HG03045 (cell line): ENCODE data around the gene RASSF1.

ENCODE experiments used
- ATAC-seq: cut with Tn5 transposase; IDR thresholded peaks from one replicate; pipeline ENCODE4 v1.9.1; 2021; ENCODE audit warnings: mild to moderate bottlenecking, moderate library complexity; ENCODE audit not compliant: unreplicated experiment

The RASSF1 gene

DNA sequence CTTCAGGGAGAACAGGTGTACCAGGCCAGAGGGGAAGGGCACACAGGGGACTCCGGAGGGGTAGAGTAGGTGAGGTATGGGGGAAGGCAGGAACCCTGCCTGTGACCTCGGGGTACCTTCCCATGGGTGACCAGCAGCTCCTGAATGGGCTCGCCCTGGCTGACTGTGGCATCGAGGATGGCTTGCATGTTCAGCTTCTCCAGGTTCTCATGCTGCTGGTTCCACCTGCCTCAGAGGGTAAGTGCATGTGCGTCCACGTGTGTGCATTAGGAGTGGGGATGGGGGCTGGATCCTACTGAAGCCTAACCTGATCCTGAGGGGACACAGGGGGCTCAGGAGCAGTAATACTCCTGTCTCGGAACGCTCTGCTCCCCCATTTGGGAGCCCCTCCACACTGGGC is 4.4 kb upstream of the RASSF1 start:
- no peak for ATAC-seq

DNA sequence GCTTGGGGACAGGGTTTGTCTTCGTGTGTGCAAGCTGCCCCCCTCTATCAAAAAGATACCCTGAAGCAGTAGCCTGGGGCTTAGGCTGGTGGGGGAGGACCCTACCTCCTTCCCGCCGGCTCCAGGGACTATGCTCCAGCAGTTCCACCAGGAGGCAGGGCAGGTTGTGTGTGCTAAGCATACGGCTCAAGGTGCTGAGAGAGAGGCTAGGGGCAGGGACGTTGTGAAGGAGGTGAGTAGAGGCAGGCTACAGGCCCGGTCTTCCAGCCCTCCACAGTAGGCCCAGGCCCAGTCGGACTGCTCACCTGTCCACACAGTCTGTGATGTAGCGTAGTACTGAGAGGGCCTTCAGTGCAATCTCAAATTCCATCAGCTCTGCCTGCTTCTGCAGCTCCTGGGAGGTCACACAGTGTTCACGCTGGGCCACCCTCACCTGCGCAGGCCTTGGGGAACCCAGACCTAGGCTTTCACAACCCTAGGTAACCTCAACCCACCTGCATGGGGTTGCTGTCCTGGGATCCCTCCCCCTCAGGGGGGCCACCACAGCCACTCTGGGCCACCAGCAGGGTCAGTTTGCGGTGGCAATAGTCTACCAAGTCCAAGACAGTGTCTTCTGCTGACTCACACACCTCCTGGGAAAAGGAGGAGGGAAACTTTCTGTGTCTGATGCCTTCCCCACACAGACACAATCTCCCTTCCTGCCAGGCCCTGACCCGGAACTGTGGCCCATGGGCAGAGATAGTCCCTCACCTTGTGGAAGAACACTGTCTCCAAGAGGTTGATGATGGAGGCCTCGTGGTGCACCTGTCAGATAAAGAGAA is 2.4 kb upstream of the RASSF1 start:
- ATAC-seq: no peak

GRCh38 chr3:50341996-50342650 is 1.5 kb upstream of the RASSF1 start:
- no peak for ATAC-seq

DNA sequence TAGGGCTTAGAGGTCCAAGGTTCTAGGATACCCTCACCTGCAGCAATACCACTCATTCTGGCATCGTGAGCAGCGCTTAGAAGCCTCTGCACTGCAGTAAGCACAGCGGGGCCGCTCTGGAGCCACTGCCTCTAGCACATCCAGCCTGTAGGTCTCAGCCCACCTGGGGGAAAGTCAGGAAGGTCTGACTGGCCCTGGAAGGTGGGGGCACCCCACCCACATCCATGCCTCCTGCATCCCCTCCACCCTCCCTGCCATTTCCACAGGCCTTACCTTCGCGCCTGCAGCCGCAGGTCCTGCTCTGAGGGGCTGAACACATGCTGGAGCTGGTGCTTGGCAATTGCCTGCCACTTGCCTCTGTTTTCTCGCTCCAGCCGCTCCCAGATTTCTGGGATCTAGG is 901 bp upstream of the RASSF1 start:
- ATAC-seq: no peak

DNA sequence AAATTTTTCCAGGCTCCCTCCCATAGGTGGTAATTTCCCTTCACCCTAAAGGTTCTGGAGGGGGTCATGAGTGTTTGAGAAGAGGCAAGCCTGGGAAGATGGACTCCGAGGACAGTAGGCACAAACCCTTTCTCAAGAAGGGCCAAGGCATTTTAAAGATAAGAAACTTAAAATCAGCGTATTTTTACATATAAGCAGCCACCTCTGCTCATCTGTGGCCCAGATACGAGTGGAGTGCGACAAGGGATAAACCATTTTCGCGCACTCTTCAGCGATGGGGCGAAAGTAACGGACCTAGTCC is 539 bp downstream of the RASSF1 start:
- ATAC-seq: no peak

DNA sequence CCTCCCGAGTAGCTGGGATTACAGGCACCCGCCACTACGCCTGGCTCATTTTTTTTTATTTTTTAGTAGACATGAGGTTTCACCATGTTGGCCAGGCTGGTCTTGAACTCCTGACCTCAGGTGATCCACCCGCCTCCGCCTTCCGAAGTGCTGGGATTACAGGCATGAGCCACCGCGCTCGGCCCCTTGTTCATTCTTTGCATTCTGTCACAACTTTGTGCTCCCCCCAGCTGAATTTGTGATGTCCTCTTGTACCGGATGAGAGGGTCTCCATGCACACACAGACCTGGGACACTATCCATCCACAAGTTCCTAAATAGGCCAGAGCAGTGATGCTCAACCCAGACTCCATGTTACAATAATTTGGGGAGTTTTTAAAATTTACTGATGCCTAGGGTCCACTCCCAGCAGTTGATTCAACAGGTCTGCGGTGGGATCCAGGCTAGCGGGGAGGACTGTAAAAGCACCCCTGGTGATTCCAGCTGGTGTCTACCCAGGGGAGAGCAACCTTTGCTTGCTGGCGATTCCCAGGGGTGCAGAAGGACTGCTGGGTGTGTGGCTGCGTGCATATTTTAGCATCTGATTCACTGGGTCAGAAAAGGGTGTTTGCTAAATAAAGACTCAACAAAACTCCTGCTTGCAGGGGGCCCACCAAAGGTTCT is 1.0 kb downstream of the RASSF1 start:
- no peak for ATAC-seq

- ATAC-seq: no peak
Measured at GRCh38 chr3:50338965-50339364, 1.7 kb downstream of the RASSF1 start.

GRCh38 chr3:50337175-50337861 is 3.3 kb downstream of the RASSF1 start:
- peak; percentile 79 for ATAC-seq

DNA sequence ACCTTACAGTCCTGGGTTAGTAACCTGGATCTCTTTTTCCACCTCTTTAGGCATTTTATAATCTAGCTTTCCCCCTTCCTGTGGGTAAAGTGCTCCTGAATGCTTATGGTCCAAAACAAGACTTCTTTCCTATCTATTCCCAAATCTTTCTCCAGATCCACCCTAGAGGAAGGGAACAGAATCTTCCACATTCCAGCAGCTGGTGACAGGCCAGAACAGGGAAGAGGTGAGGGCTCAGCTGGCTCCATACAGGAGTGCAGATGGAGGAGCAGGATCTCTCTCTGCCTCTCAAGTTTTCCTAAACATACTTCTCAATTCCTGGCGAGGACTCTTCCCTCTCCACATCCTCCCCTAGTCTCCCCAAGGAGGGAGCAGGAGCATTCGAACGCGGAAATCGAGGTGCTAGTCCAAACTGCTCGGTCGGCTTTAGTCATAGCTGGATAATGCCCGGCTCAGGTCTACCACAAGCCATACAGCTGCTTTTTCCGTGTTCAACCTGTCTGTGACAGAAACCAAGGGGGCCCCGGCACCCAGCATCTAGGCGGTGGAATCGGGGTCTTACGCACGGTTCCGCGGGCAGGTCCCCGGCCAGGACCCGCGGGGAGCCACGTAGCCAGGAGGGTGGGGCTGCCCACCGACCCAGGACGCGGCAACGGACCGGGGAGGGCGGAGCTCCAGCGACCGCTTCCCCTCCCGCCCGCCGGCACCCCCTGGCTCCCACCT is 4.0 kb downstream of the RASSF1 start:
- peak; percentile 40 for ATAC-seq

DNA sequence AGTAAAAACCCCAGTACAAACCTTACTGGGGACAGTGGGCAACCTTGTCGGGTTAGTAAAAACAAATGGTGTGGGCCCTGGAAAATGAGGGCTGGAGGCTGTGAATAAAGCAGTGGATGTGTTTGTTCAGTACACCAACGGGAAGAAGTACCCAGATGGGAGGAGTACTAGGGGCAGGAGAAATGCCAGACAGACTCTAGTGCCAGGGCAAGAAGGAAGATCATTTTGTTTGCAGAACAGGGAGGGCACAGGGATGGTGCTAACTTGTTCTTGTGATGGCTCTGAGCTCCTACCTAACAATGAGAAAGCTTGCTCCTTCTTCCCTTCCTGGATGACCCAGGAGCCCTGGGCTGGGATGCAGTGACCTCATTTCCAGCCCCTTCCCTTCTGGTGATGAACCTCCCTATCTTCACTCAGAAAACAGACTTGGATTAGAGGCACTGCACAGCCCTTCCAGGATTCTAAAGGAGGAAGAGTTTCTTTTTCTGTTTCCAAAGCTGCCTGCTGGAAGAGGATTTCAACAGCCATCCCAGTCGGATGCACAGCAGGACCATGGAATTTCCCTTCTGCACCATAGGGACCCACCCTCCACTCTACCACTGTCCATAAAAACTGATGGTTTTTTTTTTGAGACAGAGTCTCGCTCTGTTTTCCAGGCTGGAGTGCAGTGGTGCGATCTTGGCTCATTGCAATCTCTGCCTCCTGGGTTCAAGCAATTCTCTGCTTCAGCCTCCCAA is 6.1 kb downstream of the RASSF1 start:
- no peak for ATAC-seq

DNA sequence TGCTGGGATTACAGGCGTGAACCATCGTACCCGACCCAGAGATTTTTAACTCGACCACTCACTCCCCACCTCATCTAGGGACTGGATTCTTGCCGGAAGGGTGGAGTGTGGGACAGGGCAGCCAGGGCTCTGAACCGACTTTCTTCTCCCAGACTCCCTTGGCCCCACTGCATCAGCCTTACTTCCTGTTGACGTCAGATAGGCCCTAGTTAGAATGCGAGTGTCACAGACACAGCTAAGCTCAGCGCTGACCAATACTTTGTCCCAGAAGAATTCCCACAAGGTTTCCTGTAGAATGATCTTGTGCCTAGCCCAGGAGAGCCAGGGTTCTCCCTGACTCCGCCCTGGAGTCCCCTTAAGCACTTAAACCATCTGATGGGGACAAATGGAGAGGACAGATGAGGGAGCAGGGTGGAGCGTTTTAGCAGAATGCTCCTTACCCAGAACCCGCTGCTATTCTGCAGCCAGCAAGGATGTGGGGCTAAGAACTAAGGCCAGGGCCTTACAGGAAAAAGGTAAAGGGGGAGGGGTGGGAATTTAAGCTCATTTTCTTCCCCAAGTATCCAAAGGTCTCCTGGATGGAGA is 6.8 kb downstream of the RASSF1 start:
- no peak for ATAC-seq

DNA sequence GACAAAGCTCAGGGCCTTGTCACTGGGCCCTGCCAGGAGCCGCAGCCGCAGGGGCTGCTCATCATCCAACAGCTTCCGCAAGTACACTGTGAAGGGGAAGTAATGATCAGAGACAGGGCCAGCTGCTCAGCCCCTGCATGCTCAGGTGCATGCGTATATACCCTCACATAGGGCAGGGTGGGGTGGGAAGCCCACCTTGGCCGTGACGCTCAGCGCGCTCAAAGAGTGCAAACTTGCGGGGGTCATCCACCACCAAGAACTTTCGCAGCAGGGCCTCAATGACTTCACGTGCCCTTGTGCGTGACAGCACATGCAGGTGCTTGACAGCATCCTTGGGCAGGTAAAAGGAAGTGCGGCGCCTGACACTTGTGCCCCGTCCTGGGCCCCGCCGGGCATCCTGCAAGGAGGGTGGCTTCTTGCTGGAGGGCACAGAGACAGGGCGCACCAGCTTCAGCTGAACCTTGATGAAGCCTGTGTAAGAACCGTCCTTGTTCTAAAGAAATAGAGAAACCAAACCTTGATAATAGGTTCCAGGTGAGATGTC is 9.2 kb downstream of the RASSF1 start:
- no peak for ATAC-seq

DNA sequence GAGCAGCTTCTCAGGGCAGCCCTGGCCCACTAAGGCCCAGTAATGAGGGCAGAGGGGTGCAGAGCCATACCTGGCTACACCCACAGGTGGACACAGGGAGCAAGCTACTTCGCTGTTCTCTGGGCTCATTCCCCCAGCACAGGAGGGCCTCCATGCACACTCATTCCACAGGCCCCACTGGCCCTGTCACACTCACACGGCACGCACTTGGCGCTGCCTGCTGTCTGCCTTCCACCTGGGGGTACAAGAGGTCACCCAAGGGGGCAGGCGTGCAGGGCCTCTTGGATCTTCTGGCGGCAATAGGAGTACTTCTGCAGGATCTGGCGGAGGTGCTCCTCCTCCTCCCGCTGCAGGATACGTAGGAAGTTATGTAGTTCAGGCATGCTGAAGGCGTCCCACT is 10.3 kb downstream of the RASSF1 start:
- ATAC-seq: no peak

GRCh38 chr3:50327943-50328691 is 12.5 kb downstream of the RASSF1 start, which contains the start of gene TUSC2:
Gene TUSC2, minus strand, starts transcription at chr3:50328223. Its CDS starts 124 bp downstream, at chr3:50328099.
- ATAC-seq: peak; percentile 86

- no peak for ATAC-seq
Measured at GRCh38 chr3:50327129-50327528, 13.5 kb downstream of the RASSF1 start.

GRCh38 chr3:50326182-50326541 is 14.5 kb downstream of the RASSF1 start:
- ATAC-seq: no peak

GRCh38 chr3:50325497-50326181 is 15.0 kb downstream of the RASSF1 start:
- no peak for ATAC-seq

- no peak for ATAC-seq
Measured at GRCh38 chr3:50325113-50325480, 15.5 kb downstream of the RASSF1 start.
